CD14-positive monocyte (primary cell): ENCODE measurements around the gene PHKA1. TPM values are rescaled to one million over a fixed set of nuclear protein-coding genes. Genes with fewer than 3 reads are reported as not detected.

Source experiments
- DNase-seq, 3 donors: peaks; one replicate each; pipeline ENCODE4 v3.0.0-alpha.2; 2011 to 2022
- H2AFZ ChIP-seq: 2 replicates; pipeline ENCODE4 v1.6.0; 2012; ENCODE audit warnings: mild to moderate bottlenecking, low read depth, low read length, inconsistent platforms; ENCODE audit not compliant: insufficient read depth, poor library complexity, severe bottlenecking
- H3K27ac ChIP-seq, 2 donors: 1 replicate in 1 of 2; 2 replicates in 1 of 2; pipeline ENCODE4 v1.5.1; 2012 to 2013; ENCODE audit warnings: low read length in 2 of 2, control low read depth in 1 of 2, inconsistent platforms in 1 of 2, low read depth in 1 of 2, mild to moderate bottlenecking in 1 of 2
- H3K27me3 ChIP-seq, 2 donors: one replicate each; pipeline versions ENCODE4 v1.6.0 to v1.6.1; 2011 to 2013; ENCODE audit warnings: low read length in 2 of 2; ENCODE audit not compliant: control insufficient read depth in 2 of 2, insufficient read depth in 2 of 2
- H3K36me3 ChIP-seq, 2 donors: replicated peaks in 1 of 2; 1 replicate in 1 of 2; 2 replicates in 1 of 2; pipeline versions ENCODE4 v1.5.1 to v1.6.1; 2012 to 2013; ENCODE audit warnings: low read length in 2 of 2, control low read depth in 1 of 2, inconsistent platforms in 1 of 2, mild to moderate bottlenecking in 1 of 2; ENCODE audit not compliant: insufficient read depth in 2 of 2, control insufficient read depth in 1 of 2
- H3K4me1 ChIP-seq, 2 donors: 1 replicate in 1 of 2; 2 replicates in 1 of 2; pipeline versions ENCODE4 v1.5.1 to v1.6.1; 2012 to 2013; ENCODE audit warnings: low read length in 2 of 2, control low read depth in 1 of 2, inconsistent platforms in 1 of 2, mild to moderate bottlenecking in 1 of 2, moderate library complexity in 1 of 2; ENCODE audit not compliant: insufficient read depth in 2 of 2, control insufficient read depth in 1 of 2
- H3K4me2 ChIP-seq: replicated peaks from 2 replicates; pipeline ENCODE3; 2012; ENCODE audit warnings: low read length, moderate library complexity, mild to moderate bottlenecking; ENCODE audit not compliant: poor library complexity, severe bottlenecking; ENCODE audit errors: extremely low read depth
- H3K4me3 ChIP-seq, 3 experiments: fragments of 200-600 bp in 1 of 3; sonication (generic) in 1 of 3; replicated peaks in 1 of 3; 1 replicate in 2 of 3; 2 replicates in 1 of 3; pipeline ENCODE4 v1.5.1; 2011 to 2013; ENCODE audit warnings: low read length in 3 of 3, mild to moderate bottlenecking in 3 of 3, control low read depth in 2 of 3, low read depth in 2 of 3, inconsistent platforms in 1 of 3, moderate library complexity in 1 of 3
- H3K79me2 ChIP-seq: 2 replicates; pipeline ENCODE4 v1.6.0; 2012; ENCODE audit warnings: mild to moderate bottlenecking, control low read depth, inconsistent platforms, low read length, moderate library complexity; ENCODE audit not compliant: insufficient read depth
- H3K9ac ChIP-seq: 2 replicates; pipeline ENCODE4 v1.6.0; 2017; ENCODE audit warnings: low read length, mild to moderate bottlenecking; ENCODE audit not compliant: insufficient read depth, poor library complexity, severe bottlenecking
- H3K9me3 ChIP-seq, 2 donors: replicated peaks in 1 of 2; 1 replicate in 1 of 2; 2 replicates in 1 of 2; pipeline versions ENCODE4 v1.5.1 to v1.6.1; 2012 to 2013; ENCODE audit warnings: low read length in 2 of 2, control low read depth in 1 of 2; ENCODE audit not compliant: control insufficient read depth in 1 of 2, insufficient read depth in 1 of 2
- H4K20me1 ChIP-seq: 2 replicates; pipeline ENCODE4 v1.6.0; 2012; ENCODE audit warnings: mild to moderate bottlenecking, low read length, control low read depth, moderate library complexity; ENCODE audit not compliant: insufficient read depth
- H3K27ac Mint-ChIP-seq, 7 donors: one replicate each; pipeline ENCODE4 v1.8.0; 2020; ENCODE audit warnings: mild to moderate bottlenecking in 7 of 7, mixed read lengths in 7 of 7, moderate library complexity in 6 of 7, inconsistent platforms in 2 of 7
- H3K27me3 Mint-ChIP-seq, 3 donors: one replicate each; pipeline ENCODE4 v1.8.0; 2021 to 2022; ENCODE audit warnings: low read depth in 3 of 3, mild to moderate bottlenecking in 3 of 3, mixed read lengths in 3 of 3, moderate library complexity in 3 of 3, inconsistent platforms in 1 of 3
- H3K36me3 Mint-ChIP-seq, 2 donors: one replicate each; pipeline ENCODE4 v1.8.0; 2020; ENCODE audit warnings: mixed read lengths in 2 of 2, inconsistent platforms in 1 of 2, mild to moderate bottlenecking in 1 of 2
- H3K4me1 Mint-ChIP-seq: one replicate; pipeline ENCODE4 v1.8.0; 2020; ENCODE audit warnings: mild to moderate bottlenecking, mixed read lengths
- H3K4me3 Mint-ChIP-seq, 2 donors: one replicate each; pipeline ENCODE4 v1.8.0; 2020; ENCODE audit warnings: mild to moderate bottlenecking in 2 of 2, mixed read lengths in 2 of 2, moderate library complexity in 1 of 2
- H3K9me3 Mint-ChIP-seq, 7 donors: one replicate each; pipeline ENCODE4 v1.8.0; 2020 to 2022; ENCODE audit warnings: mixed read lengths in 7 of 7, mild to moderate bottlenecking in 6 of 7, moderate library complexity in 6 of 7, inconsistent platforms in 2 of 7
- WGBS: methylation state at CpG from one replicate; pipeline ENCODE4 v1.1.5; 2013; ENCODE audit warnings: missing lambda C conversion rate; ENCODE audit not compliant: insufficient coverage; 5-methylcytosine and 5-hydroxymethylcytosine counted together
- intact Hi-C, 2 donors: fragments of 100-400 bp; cut with micrococcal nuclease; formaldehyde crosslinking; loops; one replicate each; pipeline versions ENCODE4 v1.15.0 to v1.15.1; 2023
- polyA plus RNA-seq, 3 donors: library from polyadenylated mRNA; depleted of rRNA in 1 of 3; unstranded in 2 of 3; stranded (reverse) in 1 of 3; fragments of 300-500 nt in 2 of 3; fragments of >200 nt in 1 of 3; fragmentation: Illumina TruSeq in 2 of 3; gene quantifications; 1 replicate in 2 of 3; 2 replicates in 1 of 3; pipeline ENCODE4 v1.2.3, GENCODE V29; 2012 to 2021
- TF ChIP-seq, protein P1 (sequence below): fragments of 200-600 bp; IDR thresholded peaks from one replicate; pipeline ENCODE4 v1.8.0; 2022; ENCODE audit warnings: antibody characterized with exemption, mild to moderate bottlenecking

The PHKA1 gene
- polyA plus RNA-seq, 3 donors: 0.01 TPM; not detected in 2

DNA sequence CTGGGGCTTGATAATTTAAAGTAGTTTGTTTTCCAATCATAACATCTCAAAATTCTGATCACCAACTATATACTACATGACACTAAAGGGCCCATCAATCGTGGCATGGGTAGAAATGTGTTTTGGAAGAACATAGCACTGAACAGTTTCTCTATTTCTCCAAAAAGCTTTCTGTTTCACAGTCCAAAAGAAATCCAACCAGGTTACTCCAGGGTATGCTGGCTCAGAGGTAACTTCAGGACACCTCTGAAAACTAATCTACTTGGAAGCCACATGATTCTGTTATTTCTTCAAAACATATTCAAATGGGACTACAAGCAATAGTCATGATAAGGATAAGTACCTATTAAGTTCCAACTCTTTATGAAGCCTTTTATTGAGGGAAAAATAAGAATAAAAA is 8.3 kb downstream of the PHKA1 start:
- Histone ChIP-seq H4K20me1 (no peaks in the 10 kb centered on the region), H3K79me2 (no peaks in the 10 kb centered on the region), H2AFZ (no peak overlapping the region), H3K4me1 (no peaks in the 10 kb centered on the region), H3K9me3 (no peaks in the 10 kb centered on the region), H3K4me2 (no peak overlapping the region), H3K9ac (no peak overlapping the region), H3K27me3 (no peaks in the 10 kb centered on the region), H3K27ac (no peak overlapping the region), H3K36me3 (no peaks in the 10 kb centered on the region), H3K4me3 (no peak overlapping the region)
- no CpG with 5 or more reads among the region's 1 CpG for WGBS
- intact Hi-C loops: no loop called here
- Mint-ChIP-seq H3K36me3 (no peaks in the 10 kb centered on the region), H3K4me3 (no peak overlapping the region), H3K4me1 (peaks cover 6% of the 10 kb centered on the region), H3K27ac (no peak overlapping the region), H3K9me3 (peaks cover 0 to 7% (median 0%) of the 10 kb centered on the region in 7 donors), H3K27me3 (peaks cover 0 to 1% (median 0%) of the 10 kb centered on the region in 3 donors)
- DNase-seq: no peak
- TF ChIP-seq, protein P1, sequence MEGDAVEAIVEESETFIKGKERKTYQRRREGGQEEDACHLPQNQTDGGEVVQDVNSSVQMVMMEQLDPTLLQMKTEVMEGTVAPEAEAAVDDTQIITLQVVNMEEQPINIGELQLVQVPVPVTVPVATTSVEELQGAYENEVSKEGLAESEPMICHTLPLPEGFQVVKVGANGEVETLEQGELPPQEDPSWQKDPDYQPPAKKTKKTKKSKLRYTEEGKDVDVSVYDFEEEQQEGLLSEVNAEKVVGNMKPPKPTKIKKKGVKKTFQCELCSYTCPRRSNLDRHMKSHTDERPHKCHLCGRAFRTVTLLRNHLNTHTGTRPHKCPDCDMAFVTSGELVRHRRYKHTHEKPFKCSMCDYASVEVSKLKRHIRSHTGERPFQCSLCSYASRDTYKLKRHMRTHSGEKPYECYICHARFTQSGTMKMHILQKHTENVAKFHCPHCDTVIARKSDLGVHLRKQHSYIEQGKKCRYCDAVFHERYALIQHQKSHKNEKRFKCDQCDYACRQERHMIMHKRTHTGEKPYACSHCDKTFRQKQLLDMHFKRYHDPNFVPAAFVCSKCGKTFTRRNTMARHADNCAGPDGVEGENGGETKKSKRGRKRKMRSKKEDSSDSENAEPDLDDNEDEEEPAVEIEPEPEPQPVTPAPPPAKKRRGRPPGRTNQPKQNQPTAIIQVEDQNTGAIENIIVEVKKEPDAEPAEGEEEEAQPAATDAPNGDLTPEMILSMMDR: no peak

DNA sequence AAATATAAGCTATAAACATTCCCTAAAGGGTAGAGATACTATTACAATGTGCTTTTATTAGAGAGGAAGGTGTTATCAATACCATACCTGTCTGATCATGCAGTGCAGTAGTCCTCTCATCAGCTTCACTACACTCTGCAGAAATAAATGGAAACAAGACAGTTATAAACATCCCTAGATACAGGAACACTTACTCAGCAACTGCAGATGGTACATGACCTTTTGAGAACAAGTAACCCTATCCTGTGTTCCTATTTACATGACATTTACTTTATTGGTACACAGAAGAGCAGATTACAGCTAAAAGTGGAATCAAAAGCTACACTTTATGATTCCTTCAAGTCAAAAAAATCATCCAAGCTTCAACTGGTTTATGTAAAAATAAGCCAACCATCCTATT is 9.0 kb downstream of the PHKA1 start:
- Histone ChIP-seq H4K20me1 (no peaks in the 10 kb centered on the region), H3K27ac (no peak overlapping the region), H3K79me2 (no peaks in the 10 kb centered on the region), H2AFZ (no peak overlapping the region), H3K9me3 (no peaks in the 10 kb centered on the region), H3K4me2 (no peak overlapping the region), H3K27me3 (no peaks in the 10 kb centered on the region), H3K9ac (no peak overlapping the region), H3K4me3 (no peak overlapping the region), H3K36me3 (no peaks in the 10 kb centered on the region), H3K4me1 (no peaks in the 10 kb centered on the region)
- no peaks in the 10 kb centered on the region for H3K36me3 Mint-ChIP-seq
- H3K27ac Mint-ChIP-seq: peak overlapping the region in 1 of 7 donors; percentile 38
- DNase-seq: no peak
- H3K4me3 Mint-ChIP-seq: no peak overlapping the region
- H3K9me3 Mint-ChIP-seq: peaks cover 0 to 7% (median 2%) of the 10 kb centered on the region in 7 donors
- peaks cover 6% of the 10 kb centered on the region for H3K4me1 Mint-ChIP-seq
- TF ChIP-seq, protein P1: no peak
- intact Hi-C loops: no loop called here
- H3K27me3 Mint-ChIP-seq: peaks cover 0 to 1% (median 0%) of the 10 kb centered on the region in 3 donors
